Prostate gland (tissue), 2 donors: ENCODE data around the gene MBP.

Experiments used
- CTCF ChIP-seq, 4 experiments: fragments of 200-600 bp in 2 of 4; fragments of 450-650 bp in 2 of 4; sonication (generic) in 2 of 4; IDR thresholded peaks; 1 replicate in 3 of 4; 2 replicates in 1 of 4; pipeline ENCODE4 v1.5.1; 2016 to 2019; ENCODE audit warnings: antibody characterized with exemption in 4 of 4, mild to moderate bottlenecking in 2 of 4, moderate library complexity in 2 of 4
- POLR2A ChIP-seq: fragments of 450-650 bp; IDR thresholded peaks from one replicate; pipeline ENCODE4 v1.6.1; 2016; ENCODE audit warnings: antibody characterized with exemption, mild to moderate bottlenecking
- POLR2AphosphoS5 ChIP-seq: sonication (generic); formaldehyde crosslinking; IDR thresholded peaks from one replicate; pipeline ENCODE4 v1.6.1; 2017; ENCODE audit warnings: antibody characterized with exemption

DNA sequence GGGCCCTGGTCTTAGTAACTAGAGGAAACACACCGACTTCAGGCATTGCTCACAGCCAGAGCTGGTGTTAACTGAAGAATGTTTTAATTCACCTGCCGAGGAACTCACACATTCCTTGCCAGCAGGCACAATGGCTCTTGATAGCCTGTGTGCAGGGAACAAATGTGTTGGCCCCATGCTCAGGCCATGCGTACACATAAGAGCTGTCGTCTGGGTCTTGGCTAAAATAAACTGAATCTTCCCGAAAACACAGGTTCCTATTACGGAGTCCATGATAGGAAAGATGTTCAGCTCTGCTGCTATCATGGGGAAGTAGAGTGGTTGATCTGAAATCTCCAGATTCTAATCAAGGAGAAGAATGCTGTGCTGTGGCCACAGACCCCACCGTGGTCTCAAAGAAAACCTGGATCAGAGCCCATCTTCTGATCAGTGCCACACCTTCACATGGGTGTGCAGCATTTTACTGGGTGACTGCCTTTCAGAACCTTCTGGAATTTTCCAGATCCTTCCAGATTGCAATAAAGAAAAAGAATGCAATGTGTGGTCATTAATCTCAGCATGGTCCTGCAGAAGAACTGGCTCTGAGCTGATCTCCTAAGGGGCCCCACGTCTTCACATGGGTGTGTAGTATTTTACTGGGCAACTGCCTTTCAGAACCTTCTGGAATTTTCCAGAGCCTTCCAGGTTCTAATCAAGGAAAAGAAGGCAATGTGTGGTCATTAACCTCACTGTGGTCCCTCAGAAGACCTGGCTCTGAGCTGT is 17.2 kb downstream of the MBP start:
- TF ChIP-seq CTCF (IDR thresholded peaks at IDR 0.05) (no peak), POLR2AphosphoS5 (peak; percentile 59), POLR2A (no peak)
